GM18951 (cell line): ENCODE results near the gene EPB41.
"Not testable (repeated sequence)": the region's sequence is repeated elsewhere in the genome, so short reads cannot be mapped to it uniquely, and the experiment has no call there.

Experiments
- POLR2A ChIP-seq: IDR thresholded peaks from 4 replicates; pipeline ENCODE4 v1.6.1; 2011; ENCODE audit warnings: mild to moderate bottlenecking; ENCODE audit not compliant: insufficient read length, insufficient read depth; ENCODE audit errors: extremely low read depth
- in situ Hi-C: fragments of 300-500 bp; cut with MboI; formaldehyde crosslinking; loops from one replicate; pipeline ENCODE4 v1.12.0; 2022; ENCODE audit warnings: low sequenced_read_pairs, mixed read lengths, inconsistent platforms; ENCODE audit not compliant: unreplicated experiment

Gene EPB41

GRCh38 chr1:29144178-29144577 is 229.8 kb downstream of the EPB41 start:
- in situ Hi-C loops: no loop called here
- TF ChIP-seq POLR2A: no peak

- in situ Hi-C loops: no loop called here
- no peak for TF ChIP-seq POLR2A
These were observed 231.5 kb downstream of the EPB41 start for GRCh38 chr1:29145739-29146437.

DNA sequence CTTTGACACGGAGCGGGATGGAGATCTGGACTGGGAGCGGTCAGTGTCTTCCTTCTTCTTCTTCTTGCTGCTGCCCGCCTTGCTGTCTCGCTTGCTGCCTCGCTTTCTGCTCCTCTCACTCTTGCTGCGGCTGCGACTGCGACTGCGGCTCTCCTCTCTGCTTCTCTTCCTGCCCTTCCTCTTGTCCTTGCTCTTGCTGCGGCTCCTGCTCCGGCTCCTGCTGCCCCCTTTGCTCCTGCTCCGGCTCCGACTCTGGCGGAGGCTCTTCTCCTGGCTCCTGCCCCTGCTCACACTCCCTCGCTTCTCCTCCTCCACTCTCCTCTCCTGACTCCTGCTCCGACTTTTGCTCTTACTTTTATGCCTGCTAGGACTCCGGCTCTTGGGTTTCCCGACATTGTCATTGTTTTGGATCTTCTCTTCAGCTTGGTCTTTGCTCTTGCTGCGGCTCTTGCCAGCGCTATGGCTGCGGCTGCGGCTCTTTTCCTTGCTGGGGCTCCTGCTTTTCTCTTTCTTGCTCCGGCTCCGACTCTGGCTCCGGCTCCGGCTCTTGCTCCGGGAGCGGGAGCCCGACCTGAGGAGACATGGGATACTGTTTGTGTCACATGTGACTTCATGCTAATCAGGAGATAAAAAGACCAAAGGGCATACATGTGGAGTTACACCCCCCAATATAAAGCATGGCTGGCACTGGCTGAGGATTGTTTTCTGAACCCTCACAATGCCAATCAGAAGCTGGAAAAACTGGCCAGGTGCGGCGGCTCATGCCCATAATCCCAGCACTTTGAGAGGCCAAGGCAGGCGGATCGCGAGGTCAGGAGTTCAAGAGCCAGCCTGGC is 234.5 kb downstream of the EPB41 start:
- no peak for TF ChIP-seq POLR2A
- in situ Hi-C loops: no loop called here

GRCh38 chr1:29150346-29150745 is 236.0 kb downstream of the EPB41 start:
- in situ Hi-C loops: not testable (repeated sequence)

- in situ Hi-C loops: no loop called here
These were observed 237.9 kb downstream of the EPB41 start for GRCh38 chr1:29152046-29152805.

GRCh38 chr1:29156543-29157268 is 242.3 kb downstream of the EPB41 start:
- TF ChIP-seq POLR2A: no peak
- in situ Hi-C loops: no loop called here

More at GRCh38 chr1:29152046-29152805, 237.9 kb downstream of the EPB41 start:
- TF ChIP-seq POLR2A: no peak

- in situ Hi-C loops: no loop called here
- TF ChIP-seq POLR2A: no peak
These were observed 242.9 kb downstream of the EPB41 start for GRCh38 chr1:29157269-29157601.

- no peak for TF ChIP-seq POLR2A
- in situ Hi-C loops: no loop called here
These were observed 245.4 kb downstream of the EPB41 start for GRCh38 chr1:29159773-29160172.

DNA sequence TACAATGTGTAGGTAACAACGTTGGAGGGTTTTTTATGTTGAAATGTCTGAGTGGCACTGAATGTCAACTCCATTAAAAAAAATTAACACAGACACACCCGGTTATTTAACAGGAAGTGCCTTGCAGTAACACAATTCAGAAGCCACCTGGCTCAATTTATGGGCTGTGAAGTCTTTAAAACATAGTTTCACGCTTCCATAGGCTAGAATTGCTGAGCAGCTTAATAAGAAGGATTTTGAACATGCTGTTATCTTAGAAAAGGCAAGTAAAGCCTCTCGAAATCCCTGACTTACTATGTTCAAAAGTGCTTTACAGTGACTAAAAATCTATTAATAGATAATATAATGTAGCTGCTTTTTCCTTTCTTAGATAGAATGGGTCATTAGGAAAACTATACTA is 247.7 kb downstream of the EPB41 start:
- no peak for TF ChIP-seq POLR2A
- in situ Hi-C loops: no loop called here

DNA sequence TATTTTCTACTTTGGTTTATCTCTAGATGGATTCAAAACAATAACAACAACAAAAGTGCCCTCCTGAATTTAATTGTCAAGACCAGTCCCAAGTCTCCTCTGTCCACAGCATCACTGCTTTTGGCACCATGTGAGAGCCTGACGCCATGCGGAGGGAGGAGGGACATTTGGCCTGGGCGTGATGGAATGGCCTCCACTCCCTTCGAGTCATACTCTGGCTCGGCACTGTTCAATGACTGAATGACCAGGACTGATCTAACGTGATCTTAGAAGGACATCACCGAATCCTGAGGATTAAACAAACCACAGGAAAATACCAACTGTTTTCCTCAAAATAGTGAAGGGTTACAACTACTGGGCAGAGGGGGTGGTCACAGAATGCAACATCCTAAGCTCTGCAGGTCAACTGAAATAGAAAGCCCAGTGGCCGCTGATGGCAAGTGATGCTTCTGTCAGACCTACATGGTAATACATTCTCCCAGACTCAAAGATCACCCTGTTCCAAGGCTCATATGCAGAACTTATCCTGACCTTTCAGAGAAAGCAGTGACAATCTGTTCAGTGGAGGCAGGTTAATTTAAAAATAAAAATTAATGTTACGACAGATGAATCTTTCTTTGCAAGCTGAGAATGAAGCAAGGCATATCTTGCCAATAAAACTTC is 248.2 kb downstream of the EPB41 start:
- TF ChIP-seq POLR2A: no peak
- in situ Hi-C loops: no loop called here

DNA sequence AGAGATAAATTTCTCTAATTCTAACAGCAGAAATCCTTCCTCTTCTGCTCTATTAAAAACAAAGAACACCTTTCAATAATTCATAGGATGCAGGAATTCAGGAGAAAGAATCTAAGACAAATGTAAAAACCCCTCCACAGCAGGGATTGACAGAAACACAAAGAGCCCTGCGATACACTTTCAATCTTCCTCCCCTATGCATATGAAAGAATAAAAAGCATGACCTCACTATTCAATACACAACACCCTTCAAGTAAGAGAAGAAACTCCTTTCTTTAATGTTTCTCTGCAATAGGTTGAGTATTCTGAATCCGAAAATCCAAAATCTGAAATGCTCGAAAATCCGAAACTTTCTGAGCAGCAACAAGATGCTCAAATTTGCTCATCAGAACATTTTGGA is 250.2 kb downstream of the EPB41 start:
- in situ Hi-C loops: no loop called here

GRCh38 chr1:29166291-29166878 is 252.0 kb downstream of the EPB41 start:
- in situ Hi-C loops: no loop called here
- no peak for TF ChIP-seq POLR2A

More for the DNA sequence above, 250.2 kb downstream of the EPB41 start:
- no peak for TF ChIP-seq POLR2A

GRCh38 chr1:29167904-29168303 is 253.5 kb downstream of the EPB41 start:
- in situ Hi-C loops: no loop called here
- TF ChIP-seq POLR2A: no peak
